ENCODE data around the gene SERINC4. TPM values are rescaled to one million over a fixed set of nuclear protein-coding genes. Genes with fewer than 3 reads are reported as not detected.
"Not testable (repeated sequence)": the region's sequence is repeated elsewhere in the genome, so short reads cannot be mapped to it uniquely, and the experiment has no call there.

SERINC4 gene
- total RNA-seq, 2 experiments from 2014 or later = 0.20 to 0.30 TPM

DNA sequence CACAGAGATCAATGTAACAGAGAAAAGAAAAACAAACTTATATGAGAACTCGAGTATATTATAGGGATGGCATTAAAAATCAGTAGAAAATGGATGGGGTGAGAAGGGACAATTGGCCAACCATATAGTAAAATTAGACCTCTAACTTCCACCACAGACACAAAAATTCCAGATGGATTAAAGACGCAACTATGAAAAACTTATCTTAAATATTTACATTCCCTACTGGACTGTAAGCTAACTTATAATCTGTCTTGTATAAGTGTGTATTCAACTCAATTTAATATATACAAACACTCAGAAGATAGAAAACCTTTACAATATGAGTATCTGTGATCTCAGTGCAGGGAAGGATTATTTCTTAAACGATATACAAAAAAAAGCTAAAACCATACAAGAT is 21.5 kb upstream of the SERINC4 start:
- Mint-ChIP-seq H3K27ac (peak overlapping the region; percentile 65), H3K27me3 (no peaks in the 10 kb centered on the region), H3K36me3 (peaks cover 20% of the 10 kb centered on the region), H3K9me3 (ENCODE audit: low read depth) (no peaks in the 10 kb centered on the region), H3K4me3 (peak overlapping the region; percentile 14), H3K4me1 (peaks cover 46% of the 10 kb centered on the region)
- no peak for ATAC-seq
- DNase-seq = no peak
- CTCF ChIA-PET = interaction anchor here (0.8 to 1.9 kb wide), 5 partner anchors 12 to 45 kb away, joined by 3 to 5 read pairs (median 3); partner anchors contain the start of genes ELL3 and HYPK

GRCh38 chr15:43815064-43815463 is 15.0 kb upstream of the SERINC4 start:
- H3K27ac Mint-ChIP-seq; H3K4me3 Mint-ChIP-seq; H3K27me3 Mint-ChIP-seq; ATAC-seq; CTCF ChIA-PET; DNase-seq; H3K9me3 Mint-ChIP-seq (ENCODE audit: low read depth): not testable (repeated sequence)
- Mint-ChIP-seq H3K36me3 (peaks cover 42% of the 10 kb centered on the region), H3K4me1 (peaks cover 15% of the 10 kb centered on the region)

GRCh38 chr15:43808960-43809678 is 9.1 kb upstream of the SERINC4 start:
- H3K4me1 Mint-ChIP-seq = peaks cover 6% of the 10 kb centered on the region
- H3K27ac Mint-ChIP-seq = no peak overlapping the region
- no peaks in the 10 kb centered on the region for H3K9me3 Mint-ChIP-seq (ENCODE audit: low read depth)
- no peak overlapping the region for H3K4me3 Mint-ChIP-seq
- CTCF ChIA-PET = interaction anchor here (1.0 kb wide), 1 partner anchor 13 kb away, joined by 5 read pairs; no protein-coding TSS in a partner anchor
- DNase-seq = no peak
- no peaks in the 10 kb centered on the region for H3K27me3 Mint-ChIP-seq
- peaks cover 64% of the 10 kb centered on the region for H3K36me3 Mint-ChIP-seq
- no peak for ATAC-seq

- no peak overlapping the region for H3K27ac Mint-ChIP-seq
- H3K27me3 Mint-ChIP-seq = no peaks in the 10 kb centered on the region
- peaks cover 59% of the 10 kb centered on the region for H3K36me3 Mint-ChIP-seq
- DNase-seq (no peak), ATAC-seq (no peak)
- peaks cover 6% of the 10 kb centered on the region for H3K4me1 Mint-ChIP-seq
- no peaks in the 10 kb centered on the region for H3K9me3 Mint-ChIP-seq (ENCODE audit: low read depth)
- CTCF ChIA-PET = no interaction called here
- no peak overlapping the region for H3K4me3 Mint-ChIP-seq
These were observed 8.5 kb upstream of the SERINC4 start for GRCh38 chr15:43808435-43808950.

- DNase-seq; H3K27ac Mint-ChIP-seq; ATAC-seq; H3K9me3 Mint-ChIP-seq (ENCODE audit: low read depth); H3K27me3 Mint-ChIP-seq; H3K4me3 Mint-ChIP-seq; CTCF ChIA-PET: not testable (repeated sequence)
- H3K36me3 Mint-ChIP-seq = peaks cover 62% of the 10 kb centered on the region
- peaks cover 33% of the 10 kb centered on the region for H3K4me1 Mint-ChIP-seq
These were observed 2.7 kb upstream of the SERINC4 start for GRCh38 chr15:43802676-43803075.

GRCh38 chr15:43800286-43801141 is 494 bp upstream of the SERINC4 start, which contains the start of gene HYPK:
TSS of gene HYPK (plus strand) at chr15:43800599. CDS start at chr15:43800623, 24 bp downstream.
- H3K27me3 Mint-ChIP-seq = no peaks in the 10 kb centered on the region

GRCh38 chr15:43799209-43799944 is 643 bp downstream of the SERINC4 start:
- DNase-seq (no peak), ATAC-seq (no peak)
- Mint-ChIP-seq H3K27ac (peak overlapping the region; percentile 95), H3K4me1 (peaks cover 52% of the 10 kb centered on the region), H3K36me3 (peaks cover 55% of the 10 kb centered on the region), H3K9me3 (ENCODE audit: low read depth) (no peaks in the 10 kb centered on the region), H3K4me3 (no peak overlapping the region), H3K27me3 (no peaks in the 10 kb centered on the region)
- CTCF ChIA-PET = interaction anchor here (1.6 kb wide), 1 partner anchor 23 kb away, joined by 6 read pairs; the partner anchor contains the start of gene ELL3

More at GRCh38 chr15:43800286-43801141, 494 bp upstream of the SERINC4 start, which contains the start of gene HYPK:
- Mint-ChIP-seq H3K9me3 (ENCODE audit: low read depth) (no peaks in the 10 kb centered on the region), H3K27ac (peak within 1 kb of the TSS; percentile 95), H3K4me1 (peaks cover 42% of the 10 kb centered on the region), H3K36me3 (peaks cover 54% of the 10 kb centered on the region), H3K4me3 (peak within 1 kb of the TSS; percentile 88)
- peak; percentile 95 for DNase-seq
- CTCF ChIA-PET = interaction anchor here (0.6 to 1.6 kb wide), 5 partner anchors 10 to 30 kb away, joined by 3 to 6 read pairs (median 3); partner anchors contain the start of genes ELL3 and MFAP1
- ATAC-seq = peak; percentile 98

GRCh38 chr15:43796566-43796965 is 3.5 kb downstream of the SERINC4 start:
- Mint-ChIP-seq H3K4me1 (peaks cover 64% of the 10 kb centered on the region), H3K4me3 (no peak overlapping the region), H3K27ac (no peak overlapping the region), H3K9me3 (ENCODE audit: low read depth) (no peaks in the 10 kb centered on the region), H3K36me3 (peaks cover 58% of the 10 kb centered on the region), H3K27me3 (no peaks in the 10 kb centered on the region)
- CTCF ChIA-PET = interaction anchor here (1.6 kb wide), 1 partner anchor 27 kb away, joined by 4 read pairs; no protein-coding TSS in a partner anchor
- ATAC-seq (no peak), DNase-seq (no peak)

DNA sequence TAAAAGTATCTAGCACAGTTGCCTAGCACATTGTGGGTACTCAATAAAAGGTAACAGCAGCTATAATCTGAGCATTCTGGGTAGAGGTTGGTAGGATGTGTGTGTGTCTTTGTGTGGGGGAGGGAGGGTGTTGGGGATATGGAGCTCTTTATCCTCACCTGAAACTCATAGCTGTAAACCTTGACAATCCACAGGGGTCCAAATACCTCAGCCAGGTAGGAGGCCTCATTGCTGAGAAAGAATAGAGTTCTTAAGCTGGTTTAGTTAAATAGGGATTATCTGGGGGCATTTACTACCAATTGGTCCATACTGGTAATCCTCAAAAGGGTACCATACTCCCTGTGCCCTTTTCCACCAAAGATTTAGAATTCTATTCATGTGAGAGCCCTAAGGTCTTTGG is 4.0 kb downstream of the SERINC4 start:
- Mint-ChIP-seq H3K9me3 (ENCODE audit: low read depth) (no peaks in the 10 kb centered on the region), H3K27me3 (no peaks in the 10 kb centered on the region), H3K4me1 (peaks cover 60% of the 10 kb centered on the region), H3K4me3 (no peak overlapping the region), H3K36me3 (peaks cover 52% of the 10 kb centered on the region), H3K27ac (no peak overlapping the region)
- DNase-seq (no peak), ATAC-seq (no peak)
- CTCF ChIA-PET = interaction anchor here (1.4 kb wide), 1 partner anchor 26 kb away, joined by 3 read pairs; no protein-coding TSS in a partner anchor

GRCh38 chr15:43795197-43795596 is 4.8 kb downstream of the SERINC4 start:
- H3K27me3 Mint-ChIP-seq = no peaks in the 10 kb centered on the region
- ATAC-seq (no peak), DNase-seq (no peak)
- CTCF ChIA-PET = interaction anchor here (0.9 to 1.4 kb wide), 2 partner anchors 27 to 30 kb away, joined by 3 read pairs; no protein-coding TSS in a partner anchor
- no peaks in the 10 kb centered on the region for H3K9me3 Mint-ChIP-seq (ENCODE audit: low read depth)
- H3K4me1 Mint-ChIP-seq = peaks cover 55% of the 10 kb centered on the region
- H3K27ac Mint-ChIP-seq = no peak overlapping the region
- H3K36me3 Mint-ChIP-seq = peaks cover 48% of the 10 kb centered on the region
- H3K4me3 Mint-ChIP-seq = no peak overlapping the region

- no peak for DNase-seq
- Mint-ChIP-seq H3K27me3 (no peaks in the 10 kb centered on the region), H3K4me3 (peak overlapping the region; percentile 98), H3K4me1 (peaks cover 47% of the 10 kb centered on the region), H3K9me3 (ENCODE audit: low read depth) (no peaks in the 10 kb centered on the region), H3K27ac (peak overlapping the region; percentile 43), H3K36me3 (peaks cover 41% of the 10 kb centered on the region)
- CTCF ChIA-PET = interaction anchor here (0.9 to 1.4 kb wide), 2 partner anchors 27 to 31 kb away, joined by 3 read pairs; no protein-coding TSS in a partner anchor
- no peak for ATAC-seq
These were observed 5.6 kb downstream of the SERINC4 start for GRCh38 chr15:43794269-43795037.

DNA sequence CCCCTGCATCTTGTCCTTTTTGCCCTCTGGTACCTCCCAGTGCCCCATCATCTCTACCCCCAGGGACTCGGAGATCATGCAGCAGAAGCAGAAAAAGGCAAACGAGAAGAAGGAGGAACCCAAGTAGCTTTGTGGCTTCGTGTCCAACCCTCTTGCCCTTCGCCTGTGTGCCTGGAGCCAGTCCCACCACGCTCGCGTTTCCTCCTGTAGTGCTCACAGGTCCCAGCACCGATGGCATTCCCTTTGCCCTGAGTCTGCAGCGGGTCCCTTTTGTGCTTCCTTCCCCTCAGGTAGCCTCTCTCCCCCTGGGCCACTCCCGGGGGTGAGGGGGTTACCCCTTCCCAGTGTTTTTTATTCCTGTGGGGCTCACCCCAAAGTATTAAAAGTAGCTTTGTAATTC is 6.4 kb downstream of the SERINC4 start:
- DNase-seq (no peak), ATAC-seq (no peak)
- CTCF ChIA-PET = interaction anchor here (0.7 to 6.1 kb wide), 4 partner anchors 11 to 38 kb away, joined by 3 to 39 read pairs (median 3); partner anchors contain the start of gene ELL3
- Mint-ChIP-seq H3K27ac (peak overlapping the region; percentile 98), H3K4me1 (peaks cover 42% of the 10 kb centered on the region), H3K27me3 (no peaks in the 10 kb centered on the region), H3K9me3 (ENCODE audit: low read depth) (no peaks in the 10 kb centered on the region), H3K4me3 (peak overlapping the region; percentile 98), H3K36me3 (peaks cover 35% of the 10 kb centered on the region)

Measured in activated CD8-positive, alpha-beta memory T cell treated with anti-CD3 and anti-CD28 coated beads, Interleukin-2, amount 10 ng/mL, durations not matched to agents 7 days and 5 days (primary cell).